ENCODE results near the gene PGAP3.
A peak's percentile ranks its signal among the peaks of the same experiment; 100 is the strongest.
"Not testable (repeated sequence)": the region's sequence is repeated elsewhere in the genome, so short reads cannot be mapped to it uniquely, and the experiment has no call there.

PGAP3 gene, protein sequence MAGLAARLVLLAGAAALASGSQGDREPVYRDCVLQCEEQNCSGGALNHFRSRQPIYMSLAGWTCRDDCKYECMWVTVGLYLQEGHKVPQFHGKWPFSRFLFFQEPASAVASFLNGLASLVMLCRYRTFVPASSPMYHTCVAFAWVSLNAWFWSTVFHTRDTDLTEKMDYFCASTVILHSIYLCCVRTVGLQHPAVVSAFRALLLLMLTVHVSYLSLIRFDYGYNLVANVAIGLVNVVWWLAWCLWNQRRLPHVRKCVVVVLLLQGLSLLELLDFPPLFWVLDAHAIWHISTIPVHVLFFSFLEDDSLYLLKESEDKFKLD

DNA sequence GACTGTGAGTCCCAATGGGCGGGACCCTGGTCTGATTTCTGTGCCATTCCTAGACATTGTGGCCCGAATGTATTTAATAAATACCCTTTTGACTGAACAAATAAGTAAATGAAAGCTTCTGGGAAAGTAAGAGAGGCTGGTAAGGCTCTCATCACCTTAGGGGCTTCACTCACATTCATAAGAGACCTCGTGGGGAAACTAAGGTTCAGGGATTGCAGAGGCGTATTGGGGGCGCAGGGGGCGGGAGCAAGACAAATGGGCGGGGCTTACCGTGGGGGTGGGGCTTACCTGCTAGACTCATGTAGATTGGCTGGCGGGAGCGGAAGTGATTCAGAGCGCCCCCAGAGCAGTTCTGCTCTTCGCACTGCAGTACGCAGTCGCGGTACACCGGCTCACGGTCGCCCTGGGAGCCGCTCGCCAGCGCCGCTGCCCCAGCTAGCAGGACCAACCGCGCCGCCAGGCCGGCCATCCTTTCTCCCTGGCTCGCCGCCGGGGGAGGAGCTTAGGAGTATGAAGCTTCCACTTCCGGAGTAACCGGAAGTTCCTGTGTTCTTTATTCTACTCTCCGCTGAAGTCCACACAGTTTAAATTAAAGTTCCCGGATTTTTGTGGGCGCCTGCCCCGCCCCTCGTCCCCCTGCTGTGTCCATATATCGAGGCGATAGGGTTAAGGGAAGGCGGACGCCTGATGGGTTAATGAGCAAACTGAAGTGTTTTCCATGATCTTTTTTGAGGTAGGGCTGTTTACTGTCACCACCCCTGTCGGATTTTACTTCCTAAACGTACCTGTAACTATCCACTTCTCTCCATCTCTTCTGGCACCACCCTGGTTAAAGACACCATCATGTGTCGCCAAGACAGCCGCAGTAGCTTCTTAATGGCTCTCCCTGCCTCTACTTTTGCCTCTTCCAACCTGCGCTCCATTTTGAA is at the start of gene PGAP3:
Gene PGAP3 (minus strand): TSS at position 512 of the 929 bp plus-strand sequence. CDS start 43 bp downstream, at position 469.
- peak; percentile 84 for DNase-seq (ENCODE audit: low spot score)

- no peak for DNase-seq (ENCODE audit: low spot score)
These were observed 49.4 kb upstream of the PGAP3 start for GRCh38 chr17:39737206-39737759.

DNA sequence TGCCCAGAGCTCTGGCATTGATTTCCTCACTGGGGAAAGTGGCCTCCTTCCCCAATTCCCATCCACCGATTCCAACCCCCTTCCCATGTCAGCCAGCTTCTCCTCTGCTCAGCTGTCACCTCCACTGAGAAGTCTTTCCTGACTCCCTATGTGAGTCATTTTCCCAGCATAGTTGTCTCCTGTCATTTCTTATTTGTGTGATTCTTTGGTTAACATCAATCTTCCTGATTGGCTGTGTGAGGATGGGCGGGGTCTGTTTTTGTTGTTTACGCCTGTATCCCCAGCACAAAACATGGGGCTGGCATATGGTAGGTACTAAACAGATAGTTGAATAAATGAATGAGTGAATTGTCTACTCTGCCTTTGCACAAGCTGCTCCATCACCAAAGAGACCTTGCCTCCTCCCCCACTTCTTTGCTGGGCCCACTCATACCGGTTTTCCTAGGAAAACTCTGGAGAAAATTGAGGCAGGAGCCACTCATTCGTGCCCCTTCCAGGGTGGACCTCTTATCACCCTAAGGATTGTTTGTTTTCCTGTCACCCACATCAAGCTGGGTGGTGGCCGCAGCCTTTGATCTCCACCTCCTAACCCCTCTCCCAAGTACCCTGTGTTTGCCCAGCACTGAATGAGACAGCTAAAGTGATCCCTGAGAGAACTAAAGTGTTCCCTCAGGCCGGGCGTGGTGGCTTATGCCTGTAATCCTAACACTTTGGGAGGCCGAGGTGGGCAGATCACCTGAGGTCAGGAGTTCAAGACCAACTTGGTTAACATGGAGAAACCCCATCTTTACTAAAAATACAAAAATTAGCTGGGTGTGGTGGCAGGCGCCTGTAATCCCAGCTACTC is 48.7 kb upstream of the PGAP3 start:
- DNase-seq (ENCODE audit: low spot score) = no peak

DNA sequence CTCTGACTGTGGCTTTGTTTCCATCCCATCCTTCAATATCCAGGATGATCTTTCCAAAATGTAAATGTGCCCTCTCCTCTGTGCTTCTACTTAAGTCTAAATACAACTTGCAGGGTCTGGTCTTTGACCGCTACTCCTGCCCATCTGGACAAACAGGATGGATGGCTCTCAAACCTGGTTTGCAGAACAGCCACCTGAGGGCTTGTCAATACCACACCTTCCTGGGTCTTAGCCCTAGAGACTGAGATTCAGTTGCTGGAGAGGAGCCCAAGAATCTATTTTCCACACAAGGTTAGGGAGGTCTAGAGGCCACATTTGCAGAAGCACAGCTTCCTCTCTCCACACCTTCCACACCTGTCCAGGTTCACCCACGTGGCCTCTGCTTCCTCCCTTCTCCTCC is 48.0 kb upstream of the PGAP3 start:
- DNase-seq (ENCODE audit: low spot score) = no peak

DNA sequence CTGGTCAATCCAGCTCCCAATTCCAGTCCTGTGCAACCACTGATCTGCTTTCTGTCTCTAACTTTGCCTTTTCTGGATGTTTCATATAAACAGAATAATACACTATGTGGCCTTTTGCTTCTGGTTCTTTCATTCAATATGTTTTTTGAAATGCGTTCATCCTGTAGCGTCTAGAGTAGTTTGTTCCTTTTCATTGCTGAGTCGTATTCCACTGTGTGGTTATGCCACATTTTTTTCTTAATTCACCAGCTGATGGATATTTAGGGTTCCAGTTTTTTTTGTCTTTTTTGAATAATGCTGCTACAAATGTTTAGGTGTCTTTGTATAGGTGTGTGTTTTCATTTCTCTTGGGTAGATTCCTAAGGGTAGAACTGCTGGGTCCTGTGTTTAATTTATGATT is 44.7 kb upstream of the PGAP3 start:
- DNase-seq (ENCODE audit: low spot score) = no peak

- peak; percentile 95 for DNase-seq (ENCODE audit: low spot score)
These were observed 42.5 kb upstream of the PGAP3 start, which contains the start of gene MIEN1 for GRCh38 chr17:39730095-39730921. TSS of gene MIEN1 (minus strand) at chr17:39730532. CDS start at chr17:39730495, 37 bp downstream.

- DNase-seq (ENCODE audit: low spot score) = no peak
These were observed 41.5 kb upstream of the PGAP3 start for GRCh38 chr17:39729280-39729851.

GRCh38 chr17:39727556-39727955 is 39.7 kb upstream of the PGAP3 start:
- no peak for DNase-seq (ENCODE audit: low spot score)

DNA sequence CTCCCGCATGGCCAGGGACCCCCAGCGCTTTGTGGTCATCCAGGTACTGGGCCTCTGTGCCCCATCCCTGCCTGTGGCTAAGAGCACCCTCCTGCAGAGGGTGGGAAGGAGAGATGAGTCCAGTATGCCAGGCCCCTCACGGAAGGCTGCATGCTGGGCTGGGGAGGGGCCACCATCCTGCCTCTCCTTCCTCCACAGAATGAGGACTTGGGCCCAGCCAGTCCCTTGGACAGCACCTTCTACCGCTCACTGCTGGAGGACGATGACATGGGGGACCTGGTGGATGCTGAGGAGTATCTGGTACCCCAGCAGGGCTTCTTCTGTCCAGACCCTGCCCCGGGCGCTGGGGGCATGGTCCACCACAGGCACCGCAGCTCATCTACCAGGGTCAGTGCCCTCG is 38.8 kb upstream of the PGAP3 start:
- DNase-seq (ENCODE audit: low spot score) = no peak

- DNase-seq (ENCODE audit: low spot score) = not testable (repeated sequence)
These were observed 38.1 kb upstream of the PGAP3 start for GRCh38 chr17:39725923-39726322.

DNA sequence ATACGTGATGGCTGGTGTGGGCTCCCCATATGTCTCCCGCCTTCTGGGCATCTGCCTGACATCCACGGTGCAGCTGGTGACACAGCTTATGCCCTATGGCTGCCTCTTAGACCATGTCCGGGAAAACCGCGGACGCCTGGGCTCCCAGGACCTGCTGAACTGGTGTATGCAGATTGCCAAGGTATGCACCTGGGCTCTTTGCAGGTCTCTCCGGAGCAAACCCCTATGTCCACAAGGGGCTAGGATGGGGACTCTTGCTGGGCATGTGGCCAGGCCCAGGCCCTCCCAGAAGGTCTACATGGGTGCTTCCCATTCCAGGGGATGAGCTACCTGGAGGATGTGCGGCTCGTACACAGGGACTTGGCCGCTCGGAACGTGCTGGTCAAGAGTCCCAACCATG is 36.9 kb upstream of the PGAP3 start:
- DNase-seq (ENCODE audit: low spot score) = no peak

DNA sequence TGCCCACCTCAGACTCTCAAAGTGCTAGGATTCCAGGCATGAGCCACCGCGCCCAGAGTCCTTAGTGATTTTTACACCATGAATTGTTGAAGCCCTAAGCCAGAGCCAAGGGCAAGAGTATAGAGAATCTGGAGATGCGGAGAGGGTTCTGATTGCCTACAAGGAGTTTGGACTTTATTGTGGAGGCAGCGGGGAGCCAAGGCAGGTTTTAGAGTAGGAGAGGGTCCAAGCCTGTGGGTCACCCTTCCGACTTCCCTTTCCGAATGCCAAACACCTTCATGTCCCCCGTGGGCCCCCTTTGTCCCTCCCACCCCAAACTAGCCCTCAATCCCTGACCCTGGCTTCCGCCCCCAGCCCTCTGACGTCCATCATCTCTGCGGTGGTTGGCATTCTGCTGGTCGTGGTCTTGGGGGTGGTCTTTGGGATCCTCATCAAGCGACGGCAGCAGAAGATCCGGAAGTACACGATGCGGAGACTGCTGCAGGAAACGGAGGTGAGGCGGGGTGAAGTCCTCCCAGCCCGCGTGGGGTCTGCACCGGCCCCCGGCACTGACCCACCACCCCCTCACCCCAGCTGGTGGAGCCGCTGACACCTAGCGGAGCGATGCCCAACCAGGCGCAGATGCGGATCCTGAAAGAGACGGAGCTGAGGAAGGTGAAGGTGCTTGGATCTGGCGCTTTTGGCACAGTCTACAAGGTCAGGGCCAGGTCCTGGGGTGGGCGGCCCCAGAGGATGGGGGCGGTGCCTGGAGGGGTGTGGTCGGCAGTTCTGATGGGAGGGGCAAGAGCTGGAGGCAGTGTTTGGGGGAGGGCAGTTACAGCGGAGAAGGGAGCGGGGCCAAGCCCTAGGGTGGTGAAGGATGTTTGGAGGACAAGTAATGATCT is 35.4 kb upstream of the PGAP3 start:
- DNase-seq (ENCODE audit: low spot score) = no peak

- DNase-seq (ENCODE audit: low spot score) = no peak
These were observed 34.2 kb upstream of the PGAP3 start for GRCh38 chr17:39722104-39722503.

GRCh38 chr17:39719563-39720355 is 31.9 kb upstream of the PGAP3 start:
- DNase-seq (ENCODE audit: low spot score) = no peak

GRCh38 chr17:39717660-39718059 is 29.8 kb upstream of the PGAP3 start:
- DNase-seq (ENCODE audit: low spot score) = no peak

DNA sequence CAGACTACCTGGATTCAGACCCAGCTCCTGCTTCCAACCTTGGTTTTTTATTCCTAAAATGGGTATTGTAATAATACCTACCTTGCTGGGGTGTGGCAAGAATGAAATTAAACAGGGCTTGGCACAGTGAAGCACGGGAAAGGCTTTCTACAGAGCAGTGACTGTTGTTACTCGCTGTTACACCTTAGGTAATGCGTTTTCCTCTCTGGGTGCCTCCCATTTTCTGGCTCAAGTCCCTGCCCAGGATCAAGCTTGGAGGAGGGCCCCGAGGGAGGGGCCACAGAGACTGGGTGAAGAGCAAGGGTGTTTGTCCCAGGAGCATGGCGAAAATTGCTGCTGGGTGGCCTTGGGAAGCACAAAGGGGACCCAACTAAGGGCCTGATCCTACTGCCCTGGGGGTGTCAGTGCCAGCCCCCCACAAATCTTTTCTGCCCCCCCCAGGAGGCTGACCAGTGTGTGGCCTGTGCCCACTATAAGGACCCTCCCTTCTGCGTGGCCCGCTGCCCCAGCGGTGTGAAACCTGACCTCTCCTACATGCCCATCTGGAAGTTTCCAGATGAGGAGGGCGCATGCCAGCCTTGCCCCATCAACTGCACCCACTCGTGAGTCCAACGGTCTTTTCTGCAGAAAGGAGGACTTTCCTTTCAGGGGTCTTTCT is 29.2 kb upstream of the PGAP3 start:
- no peak for DNase-seq (ENCODE audit: low spot score)

- DNase-seq (ENCODE audit: low spot score) = no peak
These were observed 28.4 kb upstream of the PGAP3 start for GRCh38 chr17:39716073-39716818.

Measured in activated CD4-positive, alpha-beta T cell treated with anti-CD3 and anti-CD28 coated beads, Interleukin-2, Interleukin-4, amounts not matched to agents 100 ng/mL and 50 ng/mL, durations not matched to agents 16 hours and 8 hours (primary cell).